K562 (cell line): ENCODE results near the gene C16orf95. TPM values are rescaled to one million over a fixed set of nuclear protein-coding genes. Genes with fewer than 3 reads are reported as not detected.
"Not testable (repeated sequence)": the region's sequence is repeated elsewhere in the genome, so short reads cannot be mapped to it uniquely, and the experiment has no call there.

Source experiments
- ATAC-seq: fragments of 200-7000 bp; cut with Tn5 transposase; 3 replicates; pipeline ENCODE4 v1.9.1; 2020; ENCODE audit warnings: moderate library complexity
- BruUV-seq: library from RNA; stranded (reverse); fragments of 400-500 nt; replicated peaks from 2 replicates; lab custom pipeline; 2021; lab: Mats Ljungman, UMichigan
- CTCF ChIA-PET: fragments of 300-600 bp; formaldehyde crosslinking; extraction: SDS; loops from one replicate; lab custom pipeline; 2021; ENCODE audit warnings: low intra/inter-chr PET ratio; lab: Yijun Ruan, JAX
- POLR2A ChIA-PET: fragments of 300-600, 350-650 bp; sonication (Branson Sonifier 250); formaldehyde crosslinking; extraction: SDS; loops from one replicate; lab custom pipeline; 2021; ENCODE audit warnings: antibody characterized with exemption, inconsistent platforms; lab: Yijun Ruan, JAX
- DNase-seq, 4 experiments: peaks; one replicate each; pipeline versions ENCODE4 v3.0.0 to v3.0.0-alpha.2; 2011 to 2018; ENCODE audit warnings: low spot score in 3 of 4, mixed read lengths in 3 of 4; ENCODE audit errors: extremely low read depth in 1 of 4
- FAIRE-seq: peaks from 2 replicates; lab custom pipeline; 2011; peaks lifted over from hg19 to GRCh38; lab: Jason Lieb, UNC
- H2AFZ ChIP-seq: 2 replicates; pipeline ENCODE4 v1.6.0; 2011; ENCODE audit warnings: low read depth, low read length, control low read depth, inconsistent platforms
- H3K27ac ChIP-seq: fragments of 200-600 bp; 3 replicates; pipeline ENCODE4 v1.8.0; 2011; ENCODE audit warnings: low read depth, mild to moderate bottlenecking, control low read depth, inconsistent platforms, low read length, moderate library complexity, mixed read lengths; ENCODE audit errors: extremely low read depth
- H3K27me3 ChIP-seq, 2 experiments: fragments of 300-600 bp in 1 of 2; 2 replicates in 1 of 2; 3 replicates in 1 of 2; pipeline versions ENCODE4 v1.6.0 to v1.8.0; 2011; ENCODE audit warnings: inconsistent platforms in 2 of 2, low read length in 2 of 2, mild to moderate bottlenecking in 1 of 2, mixed read lengths in 1 of 2, moderate library complexity in 1 of 2; ENCODE audit not compliant: control insufficient read depth in 2 of 2, insufficient read depth in 2 of 2
- H3K36me3 ChIP-seq: fragments of 300-600 bp; 3 replicates; pipeline ENCODE4 v1.8.0; 2011; ENCODE audit warnings: mild to moderate bottlenecking, low read length, inconsistent platforms; ENCODE audit not compliant: control insufficient read depth, insufficient read depth
- H3K4me1 ChIP-seq, 2 experiments: fragments of 200-600 bp in 1 of 2; replicated peaks in 1 of 2; 2 replicates in 1 of 2; 3 replicates in 1 of 2; pipeline versions ENCODE4 v1.5.1 to v1.8.0; 2011; ENCODE audit warnings: inconsistent platforms in 2 of 2, low read length in 2 of 2, mild to moderate bottlenecking in 1 of 2, mixed read lengths in 1 of 2, moderate library complexity in 1 of 2; ENCODE audit not compliant: control insufficient read depth in 2 of 2, insufficient read depth in 2 of 2
- H3K4me2 ChIP-seq: 2 replicates; pipeline ENCODE4 v1.6.1; 2011; ENCODE audit warnings: low read length, control low read depth, inconsistent platforms, mixed read lengths; ENCODE audit not compliant: insufficient read depth
- H3K4me3 ChIP-seq: fragments of 200-600 bp; sonication (generic), shearing (Covaris generic); 2 replicates; pipeline ENCODE4 v1.5.1; 2016; ENCODE audit warnings: control low read depth, inconsistent platforms
- H3K79me2 ChIP-seq: fragments of 200-600 bp; 3 replicates; pipeline ENCODE4 v1.8.0; 2011; ENCODE audit warnings: low read length, inconsistent platforms; ENCODE audit not compliant: control insufficient read depth, insufficient read depth
- H3K9ac ChIP-seq, 2 experiments: 2 replicates each; pipeline versions ENCODE4 v1.6.0 to v1.6.1; 2011; ENCODE audit warnings: low read depth in 2 of 2, low read length in 2 of 2, control low read depth in 1 of 2, inconsistent platforms in 1 of 2, mild to moderate bottlenecking in 1 of 2, mixed read lengths in 1 of 2; ENCODE audit not compliant: insufficient read depth in 1 of 2
- H3K9me1 ChIP-seq: one replicate; pipeline ENCODE4 v1.6.0; 2011; ENCODE audit warnings: inconsistent platforms, mild to moderate bottlenecking, low read length, moderate library complexity; ENCODE audit not compliant: control insufficient read depth, insufficient read depth
- H3K9me3 ChIP-seq: replicated peaks from 2 replicates; pipeline ENCODE4 v1.5.1; 2011; ENCODE audit warnings: low read depth, low read length, inconsistent platforms; ENCODE audit not compliant: control insufficient read depth, insufficient read depth
- H4K20me1 ChIP-seq: replicated peaks from 2 replicates; pipeline ENCODE4 v1.6.1; 2011; ENCODE audit warnings: low read length, inconsistent platforms, mixed read lengths; ENCODE audit not compliant: control insufficient read depth, insufficient read depth
- ATF7 ChIP-seq: fragments of 450-650 bp; IDR thresholded peaks from 2 replicates; pipeline ENCODE4 v1.7.1; 2014; ENCODE audit warnings: mild to moderate bottlenecking, moderate library complexity
- FOXK2 ChIP-seq, 2 experiments: fragments of 450-650 bp; IDR thresholded peaks in 1 of 2; conservative IDR thresholded peaks in 1 of 2; 2 replicates each; pipeline ENCODE4 v1.6.1; 2016; ENCODE audit warnings: low read depth in 2 of 2, mild to moderate bottlenecking in 1 of 2
- NR2C2 ChIP-seq, 2 experiments: fragments of 200-800 bp in 1 of 2; sonication (Bioruptor generic) in 1 of 2; sonication (generic) in 1 of 2; formaldehyde crosslinking in 1 of 2; IDR thresholded peaks; 2 replicates each; pipeline versions ENCODE4 v1.6.1 to v1.8.0; 2016 to 2022; ENCODE audit warnings: mild to moderate bottlenecking in 1 of 2, missing compliant biosample characterization in 1 of 2, missing genetic modification characterization in 1 of 2, missing genetic modification reagents in 1 of 2
- ZNF384 ChIP-seq: IDR thresholded peaks from 2 replicates; pipeline ENCODE4 v1.6.1; 2012; ENCODE audit warnings: low read depth, low read length, improper control_type of control experiment
- WGBS: fragments of 100-300 bp; shearing (Covaris generic); methylation state at CpG from one replicate; pipeline ENCODE4 v1.1.6; 2016; ENCODE audit warnings: low coverage, mixed read lengths; ENCODE audit not compliant: insufficient coverage; ENCODE audit errors: missing lambda C conversion rate; 5-methylcytosine and 5-hydroxymethylcytosine counted together
- in situ Hi-C: fragments of 300-500 bp; cut with MboI; formaldehyde crosslinking; loops from 4 replicates; pipeline ENCODE4 v1.15.0; 2018; ENCODE audit warnings: inconsistent platforms, mixed read lengths
- intact Hi-C: fragments of 100-400 bp; cut with micrococcal nuclease; formaldehyde crosslinking; loops from 2 replicates; pipeline ENCODE4 v1.14.2; 2022
- polyA plus RNA-seq, 8 experiments: library from polyadenylated mRNA; depleted of rRNA in 4 of 8; stranded (reverse) in 5 of 8; unstranded in 3 of 8; fragments of >200 nt; fragmentation: Nextera tagmentation in 2 of 8; fragmentation: Illumina TruSeq in 1 of 8; extraction: Ambion mirVana in 2 of 8; extraction: Trizol in 1 of 8; gene quantifications; 2 replicates each; pipeline versions ENCODE4 v1.2.1 to v1.2.3, GENCODE V29; 2011 to 2014; ENCODE audit warnings: inconsistent platforms in 1 of 8, missing spikeins in 1 of 8
- total RNA-seq, 7 experiments: library from RNA; depleted of rRNA in 6 of 7; stranded (reverse); fragments of >200 nt in 6 of 7; fragmentation: Illumina TruSeq in 2 of 7; extraction: Trizol in 2 of 7; gene quantifications; 2 replicates each; pipeline versions ENCODE4 v1.2.1 to v1.2.3, GENCODE V29; 2011 to 2021; ENCODE audit warnings: low replicate concordance in 1 of 7
- TF ChIP-seq, protein P1 (sequence below): fragments of 450-650 bp; IDR thresholded peaks from 2 replicates; pipeline ENCODE4 v1.6.1; 2018; ENCODE audit not compliant: partially characterized antibody

Gene C16orf95
- total and polyA plus RNA-seq, 9 of the 15 experiments (the other 6 are each of a cell fraction or from before 2014, with no cell fraction given), result 6.5 to 20.5 (median 9.4) TPM

DNA sequence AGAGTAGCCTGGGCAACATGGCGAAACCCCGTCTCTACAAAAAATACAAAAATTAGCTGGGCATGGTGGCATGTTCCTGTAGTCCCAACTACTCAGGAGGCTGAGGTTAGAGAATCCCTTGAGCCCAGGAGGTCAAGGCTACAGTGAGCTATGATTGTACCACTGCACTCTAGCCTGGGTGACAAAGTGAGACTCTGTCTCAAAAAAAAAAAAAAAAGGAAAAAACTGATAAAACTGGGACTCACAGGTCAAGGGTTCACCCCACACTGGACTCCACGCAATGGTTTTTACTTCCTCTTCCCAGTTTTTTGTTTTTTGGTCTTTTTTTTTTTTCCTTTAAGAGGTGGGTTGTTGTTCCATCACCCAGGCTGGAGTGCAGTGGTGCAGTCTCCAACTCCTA lies 58.5 kb downstream of the C16orf95 start:
- BruUV-seq, intact Hi-C loops: not testable (repeated sequence)

More for the DNA sequence above, 58.5 kb downstream of the C16orf95 start:
- TF ChIP-seq FOXK2 (conservative IDR thresholded peaks at IDR 0.05 in 1 of 2, IDR thresholded peaks at IDR 0.05 in 1 of 2; ENCODE audit: low read depth in 2 of 2), result 0 out of 4 replicates have a peak, but pooled peaks of 1 of the 2 experiments have one; percentile 21
- TF ChIP-seq, protein P1, sequence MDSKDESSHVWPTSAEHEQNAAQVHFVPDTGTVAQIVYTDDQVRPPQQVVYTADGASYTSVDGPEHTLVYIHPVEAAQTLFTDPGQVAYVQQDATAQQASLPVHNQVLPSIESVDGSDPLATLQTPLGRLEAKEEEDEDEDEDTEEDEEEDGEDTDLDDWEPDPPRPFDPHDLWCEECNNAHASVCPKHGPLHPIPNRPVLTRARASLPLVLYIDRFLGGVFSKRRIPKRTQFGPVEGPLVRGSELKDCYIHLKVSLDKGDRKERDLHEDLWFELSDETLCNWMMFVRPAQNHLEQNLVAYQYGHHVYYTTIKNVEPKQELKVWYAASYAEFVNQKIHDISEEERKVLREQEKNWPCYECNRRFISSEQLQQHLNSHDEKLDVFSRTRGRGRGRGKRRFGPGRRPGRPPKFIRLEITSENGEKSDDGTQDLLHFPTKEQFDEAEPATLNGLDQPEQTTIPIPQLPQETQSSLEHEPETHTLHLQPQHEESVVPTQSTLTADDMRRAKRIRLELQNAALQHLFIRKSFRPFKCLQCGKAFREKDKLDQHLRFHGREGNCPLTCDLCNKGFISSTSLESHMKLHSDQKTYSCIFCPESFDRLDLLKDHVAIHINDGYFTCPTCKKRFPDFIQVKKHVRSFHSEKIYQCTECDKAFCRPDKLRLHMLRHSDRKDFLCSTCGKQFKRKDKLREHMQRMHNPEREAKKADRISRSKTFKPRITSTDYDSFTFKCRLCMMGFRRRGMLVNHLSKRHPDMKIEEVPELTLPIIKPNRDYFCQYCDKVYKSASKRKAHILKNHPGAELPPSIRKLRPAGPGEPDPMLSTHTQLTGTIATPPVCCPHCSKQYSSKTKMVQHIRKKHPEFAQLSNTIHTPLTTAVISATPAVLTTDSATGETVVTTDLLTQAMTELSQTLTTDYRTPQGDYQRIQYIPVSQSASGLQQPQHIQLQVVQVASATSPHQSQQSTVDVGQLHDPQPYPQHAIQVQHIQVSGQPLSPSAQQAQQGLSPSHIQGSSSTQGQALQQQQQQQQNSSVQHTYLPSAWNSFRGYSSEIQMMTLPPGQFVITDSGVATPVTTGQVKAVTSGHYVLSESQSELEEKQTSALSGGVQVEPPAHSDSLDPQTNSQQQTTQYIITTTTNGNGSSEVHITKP, result peak; percentile 92
- peak; percentile 26; the same call in 1 of the 2 replicates for TF ChIP-seq ATF7
- peak; percentile 76 for TF ChIP-seq ZNF384
- H2AFZ ChIP-seq; H3K27me3 ChIP-seq; H3K4me3 ChIP-seq; H3K9ac ChIP-seq; in situ Hi-C loops; H3K9me3 ChIP-seq; H3K36me3 ChIP-seq; H3K9me1 ChIP-seq; H4K20me1 ChIP-seq; CTCF ChIA-PET; H3K79me2 ChIP-seq; H3K4me1 ChIP-seq; H3K4me2 ChIP-seq; H3K27ac ChIP-seq; TF ChIP-seq NR2C2 (CRISPR knock-in tag; IDR thresholded peaks at IDR 0.05): not testable (repeated sequence)
- TF ChIP-seq NR2C2 (tag; IDR thresholded peaks at IDR 0.05), result peak; percentile 44; the same call in 1 of the 2 replicates
- peak in 1 of 4 experiments; percentile 12 for DNase-seq
- POLR2A ChIA-PET, result interaction anchor here (0.6 to 1.1 kb wide), 2 partner anchors 18 to 817 kb away, joined by 3 to 5 read pairs; no protein-coding TSS in a partner anchor
- 67% methylated on average over 3 of the region's 3 CpGs for WGBS
- peak; percentile 42 for FAIRE-seq
- ATAC-seq, result 0 out of 3 replicates have a peak, but pooled peaks have one; percentile 32
